Astrocyte (in vitro differentiated cells and primary cell): ENCODE data around the gene CHEK1. TPM values are rescaled to one million over a fixed set of nuclear protein-coding genes. Genes with fewer than 3 reads are reported as not detected.

Experiments used
- DNase-seq: peaks from one replicate; pipeline ENCODE4 v3.0.0-alpha.2; 2010; ENCODE audit warnings: low read depth
- FAIRE-seq: peaks from 2 replicates; lab custom pipeline; 2011; peaks lifted over from hg19 to GRCh38; lab: Jason Lieb, UNC
- H2AFZ ChIP-seq: 2 replicates; pipeline ENCODE4 v1.6.0; 2012; ENCODE audit warnings: low read depth, low read length, inconsistent platforms
- H3K27ac ChIP-seq: 2 replicates; pipeline ENCODE4 v1.5.1; 2011; ENCODE audit warnings: low read depth, low read length, inconsistent platforms
- H3K27me3 ChIP-seq: 2 replicates; pipeline ENCODE4 v1.6.0; 2011; ENCODE audit warnings: low read length, inconsistent platforms; ENCODE audit not compliant: insufficient read depth
- H3K36me3 ChIP-seq: 2 replicates; pipeline ENCODE4 v1.5.1; 2011; ENCODE audit warnings: low read length, inconsistent platforms; ENCODE audit not compliant: insufficient read depth
- H3K4me1 ChIP-seq: 2 replicates; pipeline ENCODE4 v1.5.1; 2011; ENCODE audit warnings: low read length, inconsistent platforms; ENCODE audit not compliant: insufficient read depth
- H3K4me2 ChIP-seq: 2 replicates; pipeline ENCODE4 v1.6.0; 2012; ENCODE audit warnings: low read length, inconsistent platforms
- H3K4me3 ChIP-seq: 2 replicates; pipeline ENCODE4 v1.5.1; 2011; ENCODE audit warnings: low read depth, mild to moderate bottlenecking, low read length, inconsistent platforms; ENCODE audit not compliant: insufficient read depth
- H3K79me2 ChIP-seq: 2 replicates; pipeline ENCODE4 v1.6.0; 2012; ENCODE audit warnings: mild to moderate bottlenecking, low read length, inconsistent platforms; ENCODE audit not compliant: insufficient read depth
- H3K9ac ChIP-seq: 2 replicates; pipeline ENCODE4 v1.6.0; 2012; ENCODE audit warnings: mild to moderate bottlenecking, low read length, inconsistent platforms
- H3K9me3 ChIP-seq: 2 replicates; pipeline ENCODE4 v1.5.1; 2012; ENCODE audit warnings: low read depth, mild to moderate bottlenecking, low read length, inconsistent platforms; ENCODE audit not compliant: insufficient read depth
- H4K20me1 ChIP-seq: 2 replicates; pipeline ENCODE4 v1.6.0; 2012; ENCODE audit warnings: low read length, inconsistent platforms; ENCODE audit not compliant: insufficient read depth
- H3K27ac Mint-ChIP-seq: one replicate; pipeline ENCODE4 v1.8.0; 2021; ENCODE audit warnings: mild to moderate bottlenecking, mixed read lengths; ENCODE audit not compliant: unreplicated experiment
- H3K27me3 Mint-ChIP-seq: one replicate; pipeline ENCODE4 v1.8.0; 2021; ENCODE audit warnings: low read depth, mixed read lengths; ENCODE audit not compliant: unreplicated experiment
- H3K36me3 Mint-ChIP-seq: one replicate; pipeline ENCODE4 v1.8.0; 2021; ENCODE audit warnings: low read depth, mixed read lengths; ENCODE audit not compliant: unreplicated experiment
- H3K4me1 Mint-ChIP-seq: one replicate; pipeline ENCODE4 v1.8.0; 2021; ENCODE audit warnings: low read depth, mixed read lengths; ENCODE audit not compliant: unreplicated experiment
- H3K4me3 Mint-ChIP-seq: one replicate; pipeline ENCODE4 v1.8.0; 2021; ENCODE audit warnings: mild to moderate bottlenecking, moderate library complexity, mixed read lengths; ENCODE audit not compliant: unreplicated experiment
- H3K9me3 Mint-ChIP-seq: one replicate; pipeline ENCODE4 v1.8.0; 2021; ENCODE audit warnings: mild to moderate bottlenecking, mixed read lengths; ENCODE audit not compliant: unreplicated experiment
- EZH2 ChIP-seq: IDR thresholded peaks from 2 replicates; pipeline ENCODE4 v1.6.1; 2012; ENCODE audit warnings: mild to moderate bottlenecking, low read length, inconsistent platforms; ENCODE audit not compliant: insufficient read depth
- total RNA-seq: library from RNA; stranded (reverse); gene quantifications from 2 replicates; pipeline ENCODE4 v1.2.1, GENCODE V29; 2021
- TF ChIP-seq, protein P1 (sequence below): IDR thresholded peaks from 2 replicates; pipeline ENCODE4 v1.5.1; 2011; ENCODE audit warnings: low read depth, mild to moderate bottlenecking, inconsistent platforms, low read length, moderate library complexity; ENCODE audit not compliant: insufficient read depth

CHEK1 gene
- total RNA-seq, 1 donor from 2014 or later: 30.3 TPM

GRCh38 chr11:125663910-125664309 lies 38.9 kb downstream of the CHEK1 start:
- H3K36me3 Mint-ChIP-seq: peaks cover 7% of the 10 kb centered on the region
- FAIRE-seq: no peak

GRCh38 chr11:125667151-125667550 lies 42.2 kb downstream of the CHEK1 start:
- H3K9me3 ChIP-seq: peaks cover 4% of the 10 kb centered on the region
- H3K4me3 Mint-ChIP-seq: no peak overlapping the region
- peaks cover 5% of the 10 kb centered on the region for H3K36me3 ChIP-seq
- H3K4me2 ChIP-seq: no peak overlapping the region
- no peak overlapping the region for H3K27ac ChIP-seq
- no peaks in the 10 kb centered on the region for H3K27me3 ChIP-seq
- peaks cover 20% of the 10 kb centered on the region for H3K79me2 ChIP-seq
- peaks cover 9% of the 10 kb centered on the region for H3K36me3 Mint-ChIP-seq
- H4K20me1 ChIP-seq: peaks cover 4% of the 10 kb centered on the region
- DNase-seq: no peak
- H3K4me1 ChIP-seq: no peaks in the 10 kb centered on the region
- no peak overlapping the region for H2AFZ ChIP-seq
- no peaks in the 10 kb centered on the region for H3K9me3 Mint-ChIP-seq
- no peak overlapping the region for H3K9ac ChIP-seq
- TF ChIP-seq, protein P1, sequence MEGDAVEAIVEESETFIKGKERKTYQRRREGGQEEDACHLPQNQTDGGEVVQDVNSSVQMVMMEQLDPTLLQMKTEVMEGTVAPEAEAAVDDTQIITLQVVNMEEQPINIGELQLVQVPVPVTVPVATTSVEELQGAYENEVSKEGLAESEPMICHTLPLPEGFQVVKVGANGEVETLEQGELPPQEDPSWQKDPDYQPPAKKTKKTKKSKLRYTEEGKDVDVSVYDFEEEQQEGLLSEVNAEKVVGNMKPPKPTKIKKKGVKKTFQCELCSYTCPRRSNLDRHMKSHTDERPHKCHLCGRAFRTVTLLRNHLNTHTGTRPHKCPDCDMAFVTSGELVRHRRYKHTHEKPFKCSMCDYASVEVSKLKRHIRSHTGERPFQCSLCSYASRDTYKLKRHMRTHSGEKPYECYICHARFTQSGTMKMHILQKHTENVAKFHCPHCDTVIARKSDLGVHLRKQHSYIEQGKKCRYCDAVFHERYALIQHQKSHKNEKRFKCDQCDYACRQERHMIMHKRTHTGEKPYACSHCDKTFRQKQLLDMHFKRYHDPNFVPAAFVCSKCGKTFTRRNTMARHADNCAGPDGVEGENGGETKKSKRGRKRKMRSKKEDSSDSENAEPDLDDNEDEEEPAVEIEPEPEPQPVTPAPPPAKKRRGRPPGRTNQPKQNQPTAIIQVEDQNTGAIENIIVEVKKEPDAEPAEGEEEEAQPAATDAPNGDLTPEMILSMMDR: no peak
- no peak for TF ChIP-seq EZH2
- H3K27me3 Mint-ChIP-seq: no peaks in the 10 kb centered on the region
- H3K27ac Mint-ChIP-seq: no peak overlapping the region
- H3K4me3 ChIP-seq: no peak overlapping the region
- FAIRE-seq: no peak
- no peaks in the 10 kb centered on the region for H3K4me1 Mint-ChIP-seq

More at GRCh38 chr11:125663910-125664309, 38.9 kb downstream of the CHEK1 start:
- peaks cover 4% of the 10 kb centered on the region for H3K9me3 ChIP-seq
- no peak overlapping the region for H3K9ac ChIP-seq
- no peak overlapping the region for H2AFZ ChIP-seq
- TF ChIP-seq, protein P1: no peak
- no peak for TF ChIP-seq EZH2
- H3K4me3 ChIP-seq: no peak overlapping the region
- peaks cover 4% of the 10 kb centered on the region for H4K20me1 ChIP-seq
- no peak overlapping the region for H3K4me2 ChIP-seq
- H3K27me3 Mint-ChIP-seq: no peaks in the 10 kb centered on the region
- no peak for DNase-seq
- no peak overlapping the region for H3K27ac Mint-ChIP-seq
- no peaks in the 10 kb centered on the region for H3K4me1 ChIP-seq
- no peaks in the 10 kb centered on the region for H3K9me3 Mint-ChIP-seq
- no peaks in the 10 kb centered on the region for H3K4me1 Mint-ChIP-seq
- no peaks in the 10 kb centered on the region for H3K27me3 ChIP-seq
- H3K4me3 Mint-ChIP-seq: no peak overlapping the region
- no peak overlapping the region for H3K27ac ChIP-seq
- peaks cover 20% of the 10 kb centered on the region for H3K79me2 ChIP-seq
- H3K36me3 ChIP-seq: peaks cover 14% of the 10 kb centered on the region

GRCh38 chr11:125670172-125670571 lies 45.2 kb downstream of the CHEK1 start:
- no peaks in the 10 kb centered on the region for H3K9me3 Mint-ChIP-seq
- Histone ChIP-seq H3K9ac (no peak overlapping the region), H3K36me3 (no peaks in the 10 kb centered on the region), H3K79me2 (peaks cover 12% of the 10 kb centered on the region), H3K9me3 (no peaks in the 10 kb centered on the region), H3K27me3 (no peaks in the 10 kb centered on the region), H4K20me1 (no peaks in the 10 kb centered on the region), H3K4me1 (no peaks in the 10 kb centered on the region), H3K27ac (no peak overlapping the region), H3K4me3 (no peak overlapping the region), H3K4me2 (no peak overlapping the region), H2AFZ (no peak overlapping the region)
- FAIRE-seq (no peak), DNase-seq (no peak)
- no peaks in the 10 kb centered on the region for H3K27me3 Mint-ChIP-seq
- TF ChIP-seq, protein P1: no peak
- no peak for TF ChIP-seq EZH2
- H3K27ac Mint-ChIP-seq: no peak overlapping the region
- H3K4me3 Mint-ChIP-seq: no peak overlapping the region
- H3K36me3 Mint-ChIP-seq: peaks cover 2% of the 10 kb centered on the region
- H3K4me1 Mint-ChIP-seq: no peaks in the 10 kb centered on the region
